Midbrain (tissue), 1 donor: Measurements from ENCODE around the gene NUDT6.

Source experiments
- DNase-seq: peaks from one replicate; lab custom pipeline; 2025; lab: John Stamatoyannopoulos, UW

The NUDT6 gene

DNA sequence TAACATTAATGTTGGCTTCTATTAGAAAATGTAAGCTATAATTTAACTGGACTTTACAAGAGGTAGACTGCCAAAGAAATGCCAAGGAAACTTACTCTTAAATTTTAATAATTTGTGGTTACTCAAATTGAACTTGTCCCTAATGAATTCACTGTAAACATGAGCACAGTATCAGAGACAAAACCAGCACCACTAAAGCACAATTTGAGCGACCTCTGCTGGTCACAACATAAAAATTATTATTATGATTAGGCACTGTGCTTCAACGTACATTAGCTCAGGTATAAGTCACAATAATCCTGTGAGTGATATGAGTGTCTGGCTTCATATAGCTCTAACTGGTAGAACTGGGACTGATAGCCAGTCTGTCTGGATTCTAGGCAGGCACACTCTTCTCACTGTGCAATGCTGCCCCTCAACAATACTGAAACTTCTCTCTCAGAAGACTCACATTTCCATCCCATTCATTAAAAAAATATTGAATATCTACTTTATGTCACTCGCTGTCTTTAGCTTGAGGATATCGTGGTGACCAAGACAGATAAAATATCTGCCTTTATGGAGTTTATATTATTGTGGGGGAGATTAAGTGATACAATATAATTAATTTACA lies 8.0 kb downstream of the NUDT6 start:
- no peak for DNase-seq

DNA sequence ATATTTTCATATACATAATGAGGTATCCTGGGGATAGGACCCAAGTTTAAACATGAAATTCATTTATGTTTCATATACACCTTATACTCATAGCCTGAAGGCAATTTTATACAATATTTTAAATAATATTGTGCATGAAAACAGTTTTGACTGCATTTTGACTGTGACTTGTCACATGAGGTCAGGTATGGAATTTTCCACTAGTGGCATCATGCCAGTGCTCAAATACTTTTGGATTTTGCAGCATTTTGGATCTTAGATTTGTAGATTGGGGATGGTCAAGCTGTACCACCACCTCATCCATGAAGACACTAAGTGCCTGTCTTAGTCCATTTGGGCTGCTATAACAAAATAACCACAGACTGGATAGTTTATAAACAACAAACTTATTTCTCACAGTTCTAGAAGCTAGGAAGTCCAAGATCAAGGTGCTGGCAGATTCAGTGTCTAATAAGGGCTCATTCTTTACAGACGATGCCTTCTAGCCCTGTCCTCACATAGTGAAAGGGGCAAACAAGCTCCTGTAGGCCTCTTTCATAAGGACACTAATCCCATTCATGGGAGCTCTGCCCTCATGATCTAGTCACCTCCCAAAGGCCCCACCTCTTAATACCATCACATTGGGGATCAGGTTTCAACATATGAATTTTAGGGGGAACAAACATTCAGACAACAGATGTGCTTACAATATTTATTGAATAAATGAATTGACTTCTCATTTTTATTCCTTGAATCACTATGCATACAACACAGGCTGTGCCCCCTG lies 9.4 kb downstream of the NUDT6 start:
- DNase-seq = no peak

DNA sequence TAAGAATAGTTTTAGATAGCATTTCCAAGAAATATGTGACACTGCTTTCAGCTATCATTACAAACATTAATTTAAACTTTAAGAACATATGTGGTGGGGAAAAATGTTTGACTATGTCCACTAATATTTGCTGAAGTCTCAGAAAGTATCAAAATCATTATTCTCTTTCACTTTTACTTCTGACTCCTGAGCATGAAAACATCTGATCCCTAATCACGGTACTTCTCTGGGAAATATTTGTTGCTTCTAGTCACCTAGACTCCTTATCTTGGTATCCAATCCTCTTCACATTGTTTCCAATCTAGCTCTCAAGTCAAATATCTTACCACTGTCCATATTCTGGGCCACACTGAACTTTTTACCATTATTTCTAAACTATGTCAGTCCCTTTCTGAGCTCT lies 10.8 kb downstream of the NUDT6 start:
- no peak for DNase-seq

DNA sequence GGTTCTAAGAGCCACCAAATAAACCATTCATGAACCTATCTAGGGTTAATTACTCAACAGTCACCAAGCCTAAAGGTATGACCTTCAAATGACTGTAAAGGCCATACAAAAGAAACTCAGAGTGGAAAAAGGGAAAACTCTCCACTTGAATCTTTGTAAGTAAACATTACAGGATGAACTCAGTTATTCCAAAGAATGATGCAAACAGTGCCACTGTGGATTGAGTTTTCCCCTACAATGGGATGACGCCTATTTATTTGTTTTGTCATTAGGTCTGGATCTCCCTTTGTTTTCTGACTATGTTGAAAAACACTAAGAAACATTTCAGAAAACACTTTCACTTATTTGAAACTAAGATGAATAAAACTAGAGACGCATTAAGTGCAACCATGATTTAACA lies 12.7 kb downstream of the NUDT6 start:
- DNase-seq = no peak

DNA sequence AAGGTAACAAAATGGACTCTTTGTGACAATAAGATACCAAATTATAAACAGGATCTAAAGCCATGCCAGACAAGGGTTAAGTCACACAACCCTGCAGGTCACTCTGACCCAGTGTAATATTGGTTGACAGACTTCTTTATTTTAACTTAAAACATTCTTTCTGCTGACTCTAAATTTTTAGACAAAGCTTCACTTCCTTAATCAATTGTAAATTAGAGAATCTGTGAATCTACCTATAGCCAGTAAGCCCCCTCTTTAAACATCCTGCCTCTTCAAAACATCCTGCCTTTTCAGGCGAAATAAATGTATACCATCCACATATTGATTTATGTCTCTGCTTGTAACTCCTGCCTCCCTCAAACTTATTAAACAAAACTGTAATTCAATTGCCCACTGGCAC lies 14.2 kb downstream of the NUDT6 start:
- no peak for DNase-seq

DNA sequence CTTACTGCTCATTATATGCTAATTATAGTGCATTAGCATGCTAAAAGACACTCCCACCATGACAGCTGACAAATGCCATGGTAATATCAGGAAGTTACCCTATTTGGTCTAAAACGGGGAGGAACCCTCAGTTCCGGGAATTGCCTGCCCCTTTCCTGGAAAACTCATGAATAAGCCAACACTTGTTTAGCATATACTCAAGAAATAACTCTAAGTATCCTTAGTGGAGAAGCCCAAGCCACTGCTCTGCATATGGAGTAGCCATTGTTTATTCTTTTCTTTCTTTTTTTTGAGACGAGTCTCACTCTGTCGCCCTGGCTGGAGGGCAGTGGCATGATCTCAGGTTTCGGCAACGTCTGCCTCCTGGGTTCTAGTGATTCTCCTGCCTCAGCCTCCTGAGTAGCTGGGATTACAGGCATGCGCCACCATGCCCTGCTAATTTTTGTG lies 15.5 kb downstream of the NUDT6 start:
- no peak for DNase-seq

DNA sequence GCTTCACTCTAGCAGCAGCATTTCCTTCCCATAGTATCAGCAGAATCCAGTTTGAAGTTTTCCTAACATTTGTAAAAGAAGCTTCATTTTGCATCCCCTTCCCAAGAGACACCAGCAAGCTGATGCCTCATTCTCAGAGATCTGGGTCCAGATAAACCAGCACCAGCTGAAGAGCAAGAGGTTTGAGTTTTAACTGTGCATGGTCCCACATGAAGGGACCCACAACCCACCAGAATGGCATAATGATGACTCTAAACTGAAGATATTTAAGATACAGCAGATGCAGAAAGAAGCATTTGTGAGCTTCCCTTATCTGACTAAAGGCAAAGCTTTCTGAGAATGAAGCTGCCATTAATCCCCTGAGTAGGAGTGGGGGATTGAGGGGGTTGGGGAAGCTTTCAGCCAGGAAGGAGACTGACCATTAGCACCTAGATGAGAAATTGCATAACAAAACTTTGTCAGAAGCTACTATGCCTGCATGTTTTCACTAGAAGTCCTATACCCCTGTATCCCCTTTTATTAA lies 18.6 kb downstream of the NUDT6 start:
- DNase-seq = no peak

DNA sequence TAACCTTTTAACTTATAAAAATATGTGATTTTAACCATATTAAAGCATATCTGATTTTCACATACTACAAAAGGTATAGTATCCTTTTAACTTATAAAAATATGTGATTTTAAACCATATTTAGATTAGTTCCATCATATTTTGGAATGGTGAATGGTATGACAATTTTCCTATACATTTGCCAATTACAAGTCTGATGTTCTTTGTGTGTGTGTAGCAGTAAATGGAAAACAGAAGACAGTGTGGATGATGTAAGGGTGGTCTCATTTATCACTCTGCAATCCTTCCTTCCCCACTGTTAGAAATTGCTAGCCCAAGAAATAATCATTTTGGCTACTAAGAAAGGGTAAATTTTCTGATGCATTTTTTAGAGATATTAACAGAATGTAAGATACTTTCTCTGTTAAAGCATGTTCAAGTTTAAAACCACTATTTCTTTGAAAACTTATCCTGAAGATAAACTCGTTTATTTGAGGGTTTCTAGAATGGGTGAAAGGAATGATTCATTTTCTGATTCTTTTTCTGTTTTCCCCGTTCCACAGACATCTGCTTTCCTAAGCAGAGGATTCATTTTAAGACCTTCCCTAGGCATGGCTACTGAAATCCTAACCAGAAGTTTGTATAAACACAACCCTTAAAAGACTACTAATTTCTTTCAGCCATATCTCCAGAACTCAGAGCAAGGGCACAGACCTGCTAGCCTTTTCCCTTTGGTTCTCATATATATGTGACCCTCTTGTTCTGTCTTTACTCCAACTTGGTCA lies 21.0 kb downstream of the NUDT6 start:
- no peak for DNase-seq

DNA sequence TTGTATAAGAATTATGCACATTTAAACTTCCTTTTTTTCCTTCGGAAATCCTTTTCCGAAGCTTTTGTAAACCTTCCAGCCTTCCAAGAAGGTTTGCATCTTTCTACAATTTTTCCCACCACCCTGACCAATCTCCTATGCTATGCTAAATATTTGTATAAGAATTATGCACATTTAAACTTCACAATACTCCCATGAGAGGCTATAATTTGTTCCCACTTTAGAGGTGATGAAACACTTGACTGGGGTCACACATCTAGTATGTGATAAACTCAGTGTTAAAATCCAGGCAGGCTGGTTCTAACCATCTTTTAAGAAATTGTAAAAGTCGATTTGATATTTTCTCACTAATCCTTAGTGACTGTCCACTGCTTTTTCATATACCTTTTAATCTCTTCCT lies 22.1 kb downstream of the NUDT6 start:
- no peak for DNase-seq

DNA sequence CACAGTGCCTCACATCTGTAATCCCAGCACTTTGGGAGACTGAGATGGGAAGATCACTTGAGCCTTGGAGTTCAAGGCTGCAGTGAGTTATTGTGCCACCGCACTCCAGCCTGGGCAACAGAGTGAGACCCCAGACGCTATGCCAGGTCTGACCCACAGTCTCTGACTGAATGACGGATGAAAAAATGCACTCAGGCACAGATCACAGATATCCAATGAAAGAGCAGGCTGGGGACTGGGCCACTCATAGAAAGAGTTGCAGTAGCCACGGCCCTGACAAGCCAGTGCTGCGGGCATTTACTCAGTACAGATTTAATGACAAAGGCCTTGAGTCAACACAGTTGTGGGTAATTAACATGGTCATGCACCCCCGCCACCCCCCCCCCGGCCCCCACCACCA lies 22.7 kb downstream of the NUDT6 start:
- no peak for DNase-seq

DNA sequence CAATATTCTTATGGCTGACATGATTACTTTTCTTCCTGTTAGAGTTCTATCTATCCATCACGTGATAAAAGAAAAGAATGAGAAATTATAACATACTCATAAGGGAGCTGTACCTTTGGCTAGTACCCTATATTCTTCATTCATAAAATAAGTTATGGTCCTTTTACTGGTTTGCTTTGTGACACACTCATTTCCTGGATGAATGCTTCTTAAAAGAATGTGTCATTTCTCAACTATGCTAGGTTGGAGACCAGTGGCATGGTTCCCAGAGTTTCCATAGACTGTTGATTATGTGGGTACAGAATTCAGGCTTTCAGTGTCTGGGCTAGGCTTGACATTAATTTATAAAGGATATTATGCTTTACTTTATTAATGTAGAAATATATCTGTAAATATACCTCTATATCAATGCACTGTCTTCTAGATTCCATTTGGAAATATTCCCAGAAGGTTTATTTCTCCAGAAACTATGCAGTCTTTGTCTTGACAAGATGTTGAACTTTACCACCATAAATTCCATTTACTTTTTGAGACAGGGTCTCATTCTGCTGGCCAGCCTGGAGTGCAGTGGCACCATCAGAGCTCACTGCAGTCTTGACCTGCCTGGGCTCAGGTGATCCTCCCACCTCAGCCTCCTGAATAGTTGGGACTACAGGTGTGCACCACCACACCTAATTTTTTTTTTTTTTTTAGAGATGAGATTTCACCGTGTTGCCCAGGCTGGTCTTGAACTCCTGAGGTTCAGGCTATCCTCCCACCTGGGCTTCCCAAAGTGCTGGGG lies 23.8 kb downstream of the NUDT6 start:
- peak; percentile 23 for DNase-seq

DNA sequence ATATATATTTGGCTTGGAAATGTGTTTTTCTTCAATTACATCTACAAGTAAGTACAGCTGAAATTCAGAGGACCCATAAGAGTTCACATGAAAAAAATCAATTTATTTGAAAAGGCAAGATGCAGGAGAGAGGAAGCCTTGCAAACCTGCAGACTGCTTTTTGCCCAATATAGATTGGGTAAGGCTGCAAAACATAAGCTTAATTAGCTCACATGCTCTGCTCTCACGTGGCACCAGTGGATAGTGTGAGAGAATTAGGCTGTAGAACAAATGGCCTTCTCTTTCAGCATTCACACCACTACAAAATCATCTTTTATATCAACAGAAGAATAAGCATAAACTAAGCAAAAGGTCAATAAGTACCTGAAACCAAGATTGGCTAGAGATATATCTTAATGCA lies 26.1 kb downstream of the NUDT6 start:
- DNase-seq = no peak

DNA sequence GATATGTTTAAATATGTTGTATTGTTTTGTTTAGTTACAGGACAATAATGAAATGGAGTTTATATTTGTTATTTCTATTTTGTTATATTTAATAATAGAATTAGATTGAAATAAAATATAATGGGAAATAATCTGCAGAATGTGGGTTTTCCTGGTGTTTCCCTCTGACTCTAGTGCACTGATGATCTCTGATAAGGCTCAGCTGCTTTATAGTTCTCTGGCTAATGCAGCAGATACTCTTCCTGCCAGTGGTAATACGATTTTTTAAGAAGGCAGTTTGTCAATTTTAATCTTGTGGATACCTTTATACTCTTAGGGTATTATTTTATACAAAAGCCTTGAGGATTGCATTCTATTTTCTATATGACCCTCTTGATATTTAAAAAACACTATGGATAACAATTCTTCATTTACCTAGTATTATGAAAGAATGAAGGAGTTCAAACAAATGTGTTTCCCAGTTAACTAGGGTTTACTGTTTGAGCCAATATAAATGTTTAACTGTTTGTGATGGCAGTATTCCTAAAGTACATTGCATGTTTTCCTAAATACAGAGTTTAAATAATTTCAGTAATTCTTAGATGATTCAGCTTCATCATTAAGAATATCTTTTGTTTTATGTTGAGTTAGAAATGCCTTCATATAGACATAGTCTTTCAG lies 26.9 kb downstream of the NUDT6 start:
- no peak for DNase-seq

DNA sequence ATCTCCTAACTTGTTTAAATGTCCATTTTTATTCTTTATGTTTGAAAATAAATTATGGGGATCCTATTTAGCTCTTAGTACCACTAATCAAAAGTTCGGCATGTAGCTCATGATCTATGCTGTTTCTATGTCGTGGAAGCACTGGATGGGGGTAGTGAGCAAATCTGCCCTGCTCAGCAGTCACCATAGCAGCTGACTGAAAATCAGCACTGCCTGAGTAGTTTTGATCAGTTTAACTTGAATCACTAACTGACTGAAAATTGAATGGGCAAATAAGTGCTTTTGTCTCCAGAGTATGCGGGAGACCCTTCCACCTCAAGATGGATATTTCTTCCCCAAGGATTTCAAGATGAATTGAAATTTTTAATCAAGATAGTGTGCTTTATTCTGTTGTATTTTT lies 27.6 kb downstream of the NUDT6 start:
- no peak for DNase-seq

DNA sequence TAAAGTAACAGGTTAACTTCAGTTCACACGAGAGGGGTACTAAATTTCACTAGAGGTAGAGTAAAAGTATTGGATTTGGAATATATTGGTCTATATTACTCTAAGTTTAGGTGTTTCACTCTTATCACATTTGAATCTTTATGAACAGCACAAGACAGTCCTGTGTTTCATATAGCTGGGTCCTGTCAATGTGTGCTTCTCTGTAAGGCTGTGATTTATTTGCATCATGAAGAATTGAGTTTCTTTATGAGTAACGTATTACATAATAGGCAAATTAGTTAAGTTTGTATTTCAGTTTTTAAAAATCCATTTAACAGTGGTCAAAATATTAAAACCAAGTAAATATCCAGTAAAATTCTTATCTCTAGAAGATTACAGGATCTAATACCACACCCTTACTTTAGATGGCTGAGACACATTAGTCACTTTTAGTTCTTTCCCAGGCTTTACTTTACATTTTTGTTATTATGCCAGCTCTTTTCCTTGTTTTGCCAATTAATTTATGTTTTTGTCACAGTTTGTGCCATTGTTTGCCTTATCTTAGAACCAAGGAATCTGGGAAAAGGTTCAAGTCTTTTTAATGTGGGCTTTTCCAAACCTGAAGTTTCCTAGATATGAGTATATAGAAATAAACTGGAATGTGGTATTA lies 32.1 kb downstream of the NUDT6 start:
- DNase-seq = no peak

DNA sequence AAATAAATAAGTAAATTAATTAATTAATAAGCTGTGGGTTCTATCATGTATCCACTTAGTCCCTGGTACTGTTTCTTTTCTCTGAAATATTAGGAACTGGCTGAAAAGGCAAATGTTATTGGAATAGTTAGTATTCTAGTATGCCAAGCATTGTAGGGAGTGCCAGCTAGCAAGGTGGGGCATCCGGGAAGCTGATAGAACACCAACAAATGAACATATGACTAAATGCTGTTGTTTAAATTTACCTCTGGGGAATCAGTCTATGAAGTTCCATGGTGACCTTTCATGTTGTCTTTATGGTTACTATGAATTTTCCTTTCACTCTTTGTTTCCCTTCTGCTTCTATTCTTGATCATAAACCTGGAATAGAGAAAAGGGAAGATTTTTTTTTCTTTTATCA lies 32.7 kb downstream of the NUDT6 start:
- DNase-seq = no peak

DNA sequence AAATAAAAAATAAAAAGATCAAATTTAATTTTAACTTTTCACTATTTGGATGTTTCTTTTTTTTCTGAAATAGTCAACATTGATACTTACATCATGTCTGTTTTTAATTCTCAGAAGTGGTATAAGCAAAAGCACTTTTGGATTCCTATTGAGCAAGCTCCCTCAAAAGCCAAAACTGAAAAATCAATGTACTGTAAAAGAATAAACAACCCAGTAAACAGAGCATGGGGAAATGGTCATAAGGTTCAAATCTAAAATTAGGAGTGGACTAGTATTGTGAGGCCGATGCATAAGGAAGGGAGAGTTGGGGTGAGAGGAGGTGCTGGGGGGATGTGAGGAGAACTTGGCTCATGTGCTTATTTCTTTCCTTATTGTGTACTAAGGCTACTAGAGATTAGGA lies 37.9 kb downstream of the NUDT6 start:
- no peak for DNase-seq

DNA sequence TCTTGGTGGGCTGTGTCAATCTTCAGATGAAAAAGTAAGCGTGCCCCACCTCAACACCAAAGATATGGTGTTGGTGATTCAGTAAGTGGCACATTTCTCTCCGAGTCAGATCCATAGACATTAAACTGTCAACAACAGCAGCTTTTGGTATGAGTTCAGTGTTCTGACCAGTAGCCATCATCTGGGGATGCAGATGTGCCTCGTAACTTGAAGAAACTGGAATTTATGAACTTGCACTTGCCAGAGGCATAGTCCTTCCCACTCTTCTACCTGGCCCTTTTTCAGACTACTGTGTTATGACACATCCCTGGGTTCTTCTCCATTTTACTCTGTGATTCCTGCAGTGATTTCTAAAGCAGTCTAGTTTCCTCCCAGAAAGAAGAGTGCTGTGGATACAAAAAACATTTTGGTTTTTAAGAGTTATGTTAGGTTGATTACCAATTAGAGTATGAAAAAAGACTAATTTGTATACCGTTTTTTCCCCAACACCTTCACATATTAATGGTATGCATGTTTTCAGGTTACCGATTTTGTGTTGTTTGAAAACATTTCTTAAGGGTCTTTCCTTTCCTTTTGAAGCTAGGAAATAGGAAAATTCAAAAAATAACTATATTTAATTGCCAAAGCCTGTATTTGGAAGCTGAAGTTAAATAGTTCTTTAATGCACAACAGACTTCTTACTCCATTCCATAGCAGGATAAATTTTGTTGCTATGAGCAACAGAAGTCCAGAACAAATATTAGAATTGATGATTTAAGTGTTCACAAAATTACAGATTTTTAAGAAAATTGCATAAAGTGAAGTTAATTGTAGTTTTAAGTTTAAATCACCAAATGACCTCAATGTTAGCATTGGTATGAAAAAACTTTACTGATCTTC lies 39.3 kb downstream of the NUDT6 start:
- no peak for DNase-seq

DNA sequence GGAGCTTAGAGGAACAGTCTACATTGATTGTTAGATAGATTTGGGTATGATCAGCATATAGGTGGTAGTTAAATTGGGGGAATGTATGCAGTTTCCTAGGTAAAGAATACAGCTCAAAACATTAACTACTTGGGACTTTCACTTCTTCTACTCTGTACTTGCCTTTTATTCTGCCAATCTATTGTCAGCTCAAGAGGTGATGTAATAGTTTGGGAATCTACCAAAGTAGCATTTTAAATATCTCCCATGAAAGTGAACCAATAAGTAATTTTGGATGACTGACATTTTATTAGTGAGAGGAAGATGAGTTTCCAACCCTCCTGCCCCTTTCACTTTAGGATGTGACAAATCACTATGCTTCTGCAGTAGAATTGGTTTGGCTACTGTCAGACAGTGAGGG lies 43.4 kb downstream of the NUDT6 start:
- no peak for DNase-seq

DNA sequence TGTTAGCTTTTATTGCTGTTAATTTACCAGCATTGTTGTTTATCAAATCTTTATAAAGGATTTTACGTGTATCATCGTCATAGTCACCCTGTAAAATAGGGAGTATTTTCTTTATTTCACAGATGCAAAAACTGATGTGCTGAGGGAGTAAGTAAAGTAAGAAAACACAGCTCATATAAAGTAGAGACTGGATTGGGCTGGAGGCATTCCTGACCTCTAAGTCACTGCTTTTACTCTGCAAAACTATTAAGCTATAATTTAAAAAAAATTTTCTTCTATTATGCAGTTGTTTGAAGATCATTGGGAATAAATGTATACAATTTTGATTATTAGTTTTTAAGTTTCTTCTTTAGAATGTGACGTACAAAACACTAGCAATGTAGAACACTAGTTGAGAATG lies 45.9 kb downstream of the NUDT6 start:
- DNase-seq = no peak
